ELF-1 (cell line): ENCODE results near the gene PTDSS2.
"Not testable (repeated sequence)": the region's sequence is repeated elsewhere in the genome, so short reads cannot be mapped to it uniquely, and the experiment has no call there.

Experiments used
- DNase-seq: peaks from one replicate; pipeline ENCODE4 v3.0.0-alpha.2; 2016; ENCODE audit warnings: low read depth, low spot score

Gene PTDSS2

DNA sequence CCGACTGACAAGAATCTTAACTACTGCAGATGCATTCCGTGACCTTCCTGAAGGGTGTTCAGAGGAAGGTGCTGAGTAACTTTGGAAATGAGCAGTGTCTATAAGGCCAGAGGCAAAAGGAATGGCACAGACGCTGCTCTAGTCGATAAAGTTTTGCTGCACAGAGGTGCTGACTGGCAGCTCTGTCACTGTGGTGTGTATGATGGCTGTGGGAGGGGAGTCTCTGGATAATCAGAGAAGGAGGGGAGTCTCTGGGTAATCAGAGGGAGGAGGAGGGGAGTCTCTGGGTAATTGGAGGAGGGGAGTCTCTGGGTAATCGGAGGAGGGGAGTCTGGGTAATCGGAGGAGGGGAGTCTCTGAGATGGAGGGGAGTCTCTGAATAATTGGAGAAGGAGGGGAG lies 18.4 kb downstream of the PTDSS2 start:
- DNase-seq = no peak

DNA sequence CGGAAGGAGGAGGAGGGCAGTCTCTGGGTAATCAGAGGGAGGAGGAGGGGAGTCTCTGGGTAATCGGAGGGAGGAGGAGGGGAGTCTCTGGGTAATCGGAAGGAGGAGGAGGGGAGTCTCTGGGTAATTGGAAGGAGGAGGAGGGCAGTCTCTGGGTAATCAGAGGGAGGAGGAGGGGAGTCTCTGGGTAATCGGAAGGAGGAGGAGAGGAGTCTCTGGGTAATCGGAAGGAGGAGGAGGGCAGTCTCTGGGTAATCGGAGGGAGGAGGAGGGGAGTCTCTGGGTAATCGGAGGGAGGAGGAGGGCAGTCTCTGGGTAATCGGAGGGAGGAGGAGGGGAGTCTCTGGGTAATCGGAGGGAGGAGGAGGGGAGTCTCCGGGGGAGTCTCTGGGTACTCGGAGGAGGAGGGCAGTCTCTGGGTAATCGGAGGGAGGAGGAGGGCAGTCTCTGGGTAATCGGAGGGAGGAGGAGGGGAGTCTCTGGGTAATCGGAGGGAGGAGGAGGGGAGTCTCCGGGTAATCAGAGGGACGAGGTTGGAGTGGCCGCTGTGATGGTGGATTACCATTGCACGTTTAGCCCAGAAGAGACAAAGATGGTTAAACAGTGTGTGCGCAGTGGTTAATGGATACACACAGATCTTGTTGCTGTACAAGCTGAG lies 19.1 kb downstream of the PTDSS2 start:
- DNase-seq = not testable (repeated sequence)

DNA sequence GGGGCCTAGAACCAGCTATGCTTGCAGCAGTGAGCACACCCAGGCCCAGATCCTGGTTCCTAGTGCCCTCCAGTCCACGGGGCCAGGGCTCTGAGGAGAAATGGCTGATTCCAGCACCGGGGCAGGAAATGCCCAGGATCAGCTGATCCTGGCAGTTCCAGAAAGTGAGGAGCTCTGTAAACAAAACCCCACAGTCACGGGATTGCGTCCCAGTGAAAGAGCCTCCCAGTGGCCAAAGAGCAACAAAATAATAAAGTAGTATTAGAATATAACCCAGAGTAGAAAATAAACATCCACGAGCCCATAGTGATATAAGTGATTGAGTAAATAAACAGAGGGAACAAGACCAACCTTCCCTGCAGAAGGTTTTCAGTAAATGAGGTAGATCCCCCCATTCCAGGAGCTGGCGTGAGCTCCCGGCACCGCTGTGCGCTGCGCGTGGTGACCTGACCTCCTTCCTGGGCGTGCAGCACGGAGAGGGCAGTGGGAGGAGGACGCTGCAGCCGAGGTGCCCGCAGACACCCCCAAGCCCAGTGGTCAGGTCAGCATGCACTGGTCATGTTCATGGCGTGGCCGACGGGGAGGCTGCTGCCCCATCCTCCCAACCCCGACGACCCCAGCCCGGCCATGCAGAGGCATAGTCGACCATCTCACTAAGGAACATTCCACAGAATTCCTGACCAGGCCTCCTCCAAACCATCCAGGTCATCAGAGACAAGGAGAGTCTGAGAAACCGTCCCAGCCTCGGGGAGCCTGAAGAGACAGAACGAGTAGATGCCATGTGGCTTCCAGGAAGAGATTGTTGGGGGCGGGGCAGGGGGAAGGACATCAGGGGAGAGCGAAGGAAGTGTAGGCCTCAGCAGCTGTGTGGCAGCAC lies 19.8 kb downstream of the PTDSS2 start:
- DNase-seq = no peak

DNA sequence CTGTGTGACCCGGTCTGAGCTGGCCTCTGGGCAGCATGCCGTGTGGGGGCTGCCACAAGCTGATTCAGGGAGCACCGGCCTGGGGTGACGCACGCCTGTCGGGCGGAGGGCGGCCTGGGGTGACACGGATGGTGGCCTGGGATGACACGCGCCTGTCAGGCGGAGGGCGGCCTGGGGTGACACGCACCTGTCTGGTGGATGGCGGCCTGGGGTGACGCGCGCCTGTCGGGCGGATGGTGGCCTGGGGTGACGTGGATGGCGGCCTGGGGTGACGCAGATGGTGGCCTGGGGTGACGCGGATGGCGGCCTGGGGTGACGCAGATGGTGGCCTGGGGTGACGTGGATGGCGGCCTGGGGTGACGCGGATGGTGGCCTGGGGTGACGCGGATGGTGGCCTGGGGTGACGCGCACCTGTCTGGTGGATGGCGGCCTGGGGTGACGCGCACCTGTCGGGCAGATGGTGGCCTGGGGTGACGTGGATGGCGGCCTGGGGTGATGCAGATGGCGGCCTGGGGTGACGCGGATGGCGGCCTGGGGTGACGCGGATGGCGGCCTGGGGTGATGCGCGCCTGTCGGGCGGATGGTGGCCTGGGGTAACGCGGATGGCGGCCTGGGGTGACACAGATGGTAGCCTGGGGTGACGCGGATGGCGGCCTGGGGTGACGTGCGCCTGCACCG lies 21.5 kb downstream of the PTDSS2 start:
- no peak for DNase-seq

DNA sequence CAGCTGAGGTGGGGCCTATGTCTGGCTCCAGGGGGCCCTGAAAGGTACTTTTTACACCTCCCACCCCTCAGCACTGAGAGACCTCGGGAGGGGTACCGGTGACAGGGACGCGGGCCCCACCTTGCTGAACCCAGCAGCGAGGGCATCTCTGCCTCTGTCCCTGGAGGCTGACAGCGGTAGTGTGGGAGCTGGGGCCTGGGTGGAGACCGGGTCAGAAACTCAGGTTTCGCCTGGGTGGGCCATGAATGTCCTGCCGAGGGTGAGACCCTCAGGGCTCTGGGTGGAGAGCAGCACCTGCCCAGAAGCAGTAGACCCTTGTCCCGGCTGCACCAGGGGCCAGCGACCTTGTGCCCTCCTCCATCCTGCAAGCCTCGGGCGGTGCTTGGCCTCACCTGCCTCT lies 22.2 kb downstream of the PTDSS2 start:
- DNase-seq = no peak

DNA sequence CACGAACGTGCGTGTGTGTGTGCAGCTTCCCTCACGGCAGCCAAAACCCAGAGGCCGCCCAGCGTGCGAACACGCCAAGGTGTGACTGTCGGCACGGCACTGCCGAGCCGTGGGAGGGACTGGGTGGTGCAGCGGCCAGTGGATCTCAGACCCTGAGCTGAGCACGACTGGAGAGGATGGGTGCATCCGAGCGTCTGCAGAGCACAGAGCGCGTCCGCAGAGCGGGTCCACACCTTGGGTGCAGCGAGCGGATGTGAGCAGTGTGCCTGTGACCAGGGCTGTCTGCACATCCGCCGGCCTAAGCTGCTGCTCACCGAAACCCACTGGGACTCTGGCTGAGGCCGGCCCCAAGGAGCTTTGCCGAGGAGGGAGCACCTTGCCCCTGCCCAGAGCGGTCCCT lies 22.7 kb downstream of the PTDSS2 start:
- DNase-seq = no peak

DNA sequence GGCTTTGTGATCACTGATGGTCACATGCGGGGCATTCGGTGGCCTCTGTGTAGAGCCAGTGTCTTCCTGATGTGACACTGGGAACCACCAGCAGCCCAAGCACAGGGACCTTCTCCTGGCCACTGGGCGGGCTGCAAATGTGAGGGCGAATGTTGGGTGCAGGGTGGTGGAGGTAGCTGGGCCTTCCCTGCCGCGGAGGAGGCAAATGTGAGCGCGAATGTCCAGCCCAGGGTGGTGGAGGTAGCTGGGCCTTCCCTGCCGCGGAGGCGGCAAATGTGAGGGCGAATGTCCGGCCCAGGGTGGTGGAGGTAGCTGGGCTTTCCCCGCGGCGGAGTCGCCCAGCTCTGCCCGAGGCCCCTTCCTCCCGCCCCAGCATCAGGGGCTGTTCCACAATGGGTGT lies 23.3 kb downstream of the PTDSS2 start:
- no peak for DNase-seq

DNA sequence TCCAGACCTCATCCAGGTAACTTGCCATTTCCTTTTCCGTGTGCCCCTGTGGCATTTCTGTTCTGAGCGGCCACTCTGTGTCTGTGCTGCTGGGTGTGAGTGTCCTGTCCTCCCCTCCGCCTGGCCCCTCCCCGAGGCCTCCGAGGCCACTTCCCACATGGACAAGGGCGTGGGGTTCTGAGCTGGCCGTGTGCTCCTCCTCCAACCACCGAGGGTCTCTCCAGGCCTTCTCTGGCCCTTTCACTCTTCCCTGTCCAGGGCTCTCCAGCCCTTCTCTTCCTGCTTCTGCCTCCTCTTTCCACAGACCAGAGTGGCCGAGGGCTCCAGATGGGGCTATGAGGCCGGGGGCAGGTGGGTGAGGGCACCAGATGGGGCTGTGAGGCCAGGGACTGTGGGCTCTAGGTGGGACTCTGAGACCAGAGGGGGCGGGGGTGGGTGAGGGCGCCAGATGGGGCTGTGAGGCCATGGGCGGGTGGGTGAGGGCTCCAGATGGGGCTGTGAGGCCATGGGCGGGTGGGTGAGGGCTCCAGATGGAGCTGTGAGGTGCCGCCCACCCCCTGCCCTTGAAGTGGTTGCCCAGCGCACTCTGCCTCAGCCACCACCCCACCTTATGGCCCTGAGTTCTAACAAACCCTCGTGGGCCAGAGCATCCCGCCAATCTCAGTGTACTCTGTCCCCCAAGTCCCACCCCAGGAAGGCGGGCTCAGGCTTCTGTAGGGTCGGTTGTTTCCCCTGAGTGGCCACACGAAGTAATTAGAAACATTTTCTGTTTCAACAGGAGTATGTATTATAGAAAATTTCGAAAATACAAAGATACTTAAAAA lies 24.1 kb downstream of the PTDSS2 start:
- no peak for DNase-seq

DNA sequence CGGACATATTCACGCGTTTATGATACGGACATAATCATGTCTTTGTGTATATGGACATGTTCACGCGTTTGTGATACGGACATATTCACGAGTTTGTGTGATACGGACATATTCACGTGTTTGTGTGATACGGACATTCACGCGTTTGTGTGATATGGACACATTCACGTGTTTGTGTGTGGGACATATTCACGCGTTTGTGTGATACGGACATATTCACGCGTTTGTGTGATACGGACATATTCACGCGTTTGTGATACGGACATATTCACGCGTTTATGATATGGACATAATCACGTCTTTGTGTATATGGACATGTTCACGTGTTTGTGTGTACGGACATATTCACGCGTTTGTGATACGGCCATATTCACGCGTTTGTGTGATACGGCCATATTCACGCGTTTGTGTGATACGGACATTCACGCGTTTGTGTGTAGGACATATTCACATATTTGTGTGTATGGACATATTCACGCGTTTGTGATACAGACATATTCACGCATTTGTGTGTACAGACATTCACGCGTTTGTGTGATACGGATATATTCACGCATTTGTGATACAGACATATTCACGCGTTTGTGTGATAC lies 24.9 kb downstream of the PTDSS2 start:
- DNase-seq = no peak

DNA sequence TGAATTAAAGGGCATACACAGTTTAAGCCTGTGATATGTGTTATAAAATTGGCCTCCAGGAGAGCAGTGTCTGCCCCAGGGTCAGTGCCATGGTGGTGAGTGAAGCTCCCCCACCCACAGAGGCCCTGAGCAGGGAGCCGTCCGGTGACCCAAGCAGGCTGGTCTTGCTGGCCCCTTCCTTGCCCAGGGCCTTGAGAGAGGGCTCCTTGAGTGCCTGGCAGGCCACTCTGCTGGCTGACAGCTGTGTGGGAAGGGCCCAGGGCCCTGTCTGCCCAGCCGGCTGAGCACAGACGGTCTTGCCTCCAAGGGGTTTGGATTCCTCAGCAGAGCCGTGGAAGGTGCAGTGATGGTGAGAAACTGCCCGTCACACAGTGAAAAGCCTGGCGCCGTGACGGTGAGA lies 25.9 kb downstream of the PTDSS2 start:
- peak; percentile 45 for DNase-seq

DNA sequence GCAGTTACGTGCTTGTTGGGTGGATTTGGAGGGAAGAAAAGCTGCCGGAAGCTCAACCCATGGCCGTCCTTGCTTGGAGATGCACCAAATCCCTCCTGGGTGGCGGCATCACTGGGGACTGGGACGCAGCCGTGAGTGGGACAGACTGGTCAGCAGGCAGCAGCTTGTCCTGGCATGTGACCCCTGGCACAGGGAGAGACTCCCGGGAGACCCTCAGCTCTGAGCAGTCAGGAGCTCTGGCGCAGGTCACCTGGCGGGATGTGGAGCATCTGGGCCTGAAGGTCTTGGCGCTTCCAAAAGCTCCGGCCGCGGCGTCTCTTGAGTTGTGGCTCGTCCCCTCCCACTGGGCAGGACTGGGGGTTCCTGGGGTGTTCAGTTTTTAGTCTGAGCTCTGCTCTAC lies 26.3 kb downstream of the PTDSS2 start:
- no peak for DNase-seq

DNA sequence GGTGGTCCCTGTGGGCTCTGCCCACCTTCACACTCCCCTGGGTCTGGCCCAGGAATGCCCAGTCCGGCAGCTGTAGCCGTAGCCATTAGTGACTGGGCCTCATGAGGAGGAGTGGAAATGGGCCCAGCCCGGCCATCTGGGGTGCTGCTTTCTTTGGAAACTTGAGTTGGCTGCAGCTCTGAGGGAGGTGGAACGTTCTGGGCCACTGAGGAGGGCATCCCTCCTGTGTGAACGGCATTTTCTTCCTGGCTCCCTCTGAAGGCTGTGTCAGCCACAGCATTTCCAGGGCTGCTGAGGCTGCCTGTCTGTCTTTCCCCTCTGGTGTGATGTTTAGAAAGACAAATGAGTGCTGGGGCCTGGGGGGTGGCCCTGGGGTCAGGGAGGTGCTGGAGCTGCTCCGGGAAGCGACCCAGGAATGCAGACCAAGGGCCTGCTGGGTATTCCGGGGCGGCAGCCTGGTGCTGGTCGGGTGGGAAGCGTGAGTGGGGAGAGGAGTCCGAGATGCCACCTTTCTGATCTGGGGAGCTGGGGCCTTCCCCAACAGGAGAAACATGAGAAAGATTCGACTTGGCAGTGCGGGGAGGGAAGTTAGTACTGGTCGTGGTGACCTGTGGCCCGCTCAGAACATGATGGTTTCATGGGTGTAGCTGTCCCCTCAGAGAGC lies 27.1 kb downstream of the PTDSS2 start:
- DNase-seq = peak; percentile 63

DNA sequence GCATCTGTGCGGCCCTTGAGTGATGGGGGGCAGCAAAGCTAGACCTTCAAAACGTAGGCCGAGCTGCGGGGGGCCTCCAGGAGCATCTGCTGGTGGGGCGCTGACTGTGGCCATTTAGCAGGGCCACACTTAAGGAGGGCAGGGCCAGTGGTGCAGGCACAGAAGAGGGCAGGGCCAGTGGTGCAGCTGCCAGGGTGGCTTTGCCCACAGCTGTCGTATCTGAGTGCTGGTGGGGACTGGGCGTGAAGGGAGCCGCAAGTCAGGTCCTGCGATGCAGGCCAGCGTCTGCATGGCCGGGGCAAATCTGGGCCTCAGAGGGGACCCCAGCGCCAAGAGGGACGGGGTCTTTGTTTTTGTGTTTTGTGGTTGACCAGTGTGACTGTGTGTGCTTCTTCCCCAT lies 29.2 kb downstream of the PTDSS2 start:
- no peak for DNase-seq

DNA sequence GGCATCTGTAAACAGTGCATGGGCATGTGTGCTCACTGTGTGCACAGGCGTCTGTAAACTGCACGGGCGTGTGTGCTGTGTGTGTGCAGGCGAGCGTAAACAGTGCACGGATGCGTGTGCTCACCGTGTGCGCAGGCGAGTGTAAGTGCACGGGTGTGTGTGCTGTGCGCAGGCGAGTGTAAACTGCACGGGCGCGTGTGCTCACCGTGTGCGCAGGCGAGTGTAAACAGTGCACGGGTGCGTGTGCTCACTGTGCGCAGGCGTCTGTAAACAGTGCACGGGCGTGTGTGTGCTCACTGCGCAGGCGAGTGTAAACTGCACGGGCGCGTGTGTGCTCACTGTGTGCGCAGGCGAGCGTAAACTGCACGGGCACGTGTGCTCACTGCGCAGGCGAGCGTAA lies 34.5 kb downstream of the PTDSS2 start:
- DNase-seq = no peak

DNA sequence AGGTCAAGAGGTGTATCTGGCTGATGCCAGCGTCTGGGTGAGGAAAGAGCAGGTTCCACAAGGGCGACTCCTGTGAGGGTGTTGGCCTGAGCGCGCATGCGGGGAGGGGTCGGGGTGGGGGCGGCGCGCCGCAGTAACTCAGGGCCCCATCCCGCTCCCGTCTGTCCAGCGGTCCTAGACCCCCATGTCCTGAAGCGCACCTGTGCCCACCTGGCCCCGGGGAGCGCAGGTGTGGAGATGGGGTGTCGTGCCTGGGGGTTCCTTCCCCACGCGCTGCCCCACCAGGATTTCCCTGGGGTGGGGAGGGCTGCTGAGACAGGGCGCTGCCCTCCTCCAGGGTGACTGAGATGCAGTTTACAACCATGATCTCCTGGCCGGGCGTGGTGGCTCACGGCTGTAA lies 36.1 kb downstream of the PTDSS2 start:
- no peak for DNase-seq

DNA sequence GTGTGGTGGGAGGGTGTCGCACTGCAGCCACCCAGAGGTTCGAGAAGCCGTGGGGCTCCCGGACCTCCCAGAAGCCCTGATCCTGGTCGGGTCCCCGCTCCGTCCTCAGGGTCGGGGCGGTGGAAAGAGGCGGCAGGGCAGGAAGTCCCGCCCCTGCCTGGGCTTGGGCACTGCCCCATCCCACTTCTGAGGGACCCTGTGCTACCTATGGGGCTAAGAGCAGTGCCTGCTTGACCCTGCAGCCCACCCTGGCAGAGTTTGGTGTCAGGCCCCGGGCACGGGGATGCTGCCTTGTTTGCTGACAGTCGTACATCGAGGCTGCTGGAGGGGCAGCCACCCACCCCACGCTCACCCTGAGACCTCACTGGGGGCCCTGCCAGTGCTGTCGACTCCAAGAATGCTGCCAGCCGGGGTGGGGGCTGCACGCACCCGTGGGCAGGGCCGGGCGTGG lies 37.5 kb downstream of the PTDSS2 start:
- no peak for DNase-seq

DNA sequence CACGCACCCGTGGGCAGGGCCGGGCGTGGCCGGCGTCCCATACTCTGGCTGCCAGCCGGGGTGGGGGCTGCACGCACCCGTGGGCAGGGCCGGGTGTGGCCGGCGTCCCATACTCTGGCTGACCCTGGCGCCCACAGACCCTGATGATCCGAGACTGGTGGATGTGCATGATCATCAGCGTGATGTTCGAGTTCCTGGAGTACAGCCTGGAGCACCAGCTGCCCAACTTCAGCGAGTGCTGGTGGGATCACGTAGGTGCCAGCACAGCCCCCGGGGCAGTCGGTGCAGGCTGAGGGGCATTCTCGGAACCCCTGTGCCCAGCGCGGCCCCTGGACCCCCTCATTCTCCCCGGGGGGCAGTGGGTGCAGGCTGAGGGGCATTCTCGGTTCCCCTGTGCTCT lies 38.0 kb downstream of the PTDSS2 start:
- DNase-seq = no peak

DNA sequence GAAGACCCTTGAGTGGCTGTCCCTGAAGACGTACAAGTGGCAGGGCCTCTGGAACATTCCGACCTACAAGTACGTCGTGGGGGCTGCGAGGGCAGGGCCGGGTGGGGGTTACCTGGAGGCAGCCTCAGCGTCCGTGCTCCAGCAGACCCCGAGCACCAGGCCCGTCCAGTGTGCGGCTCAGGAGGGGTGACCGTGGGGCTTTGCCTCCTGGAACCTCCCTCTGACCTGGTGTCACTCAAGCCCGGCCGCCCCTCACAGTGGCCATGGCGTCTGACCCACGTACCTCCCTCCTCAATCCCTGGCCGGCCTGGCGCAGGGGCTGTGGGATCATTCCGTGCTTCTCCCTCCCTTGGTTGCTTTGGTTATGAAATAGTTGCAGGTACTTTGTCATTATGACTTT lies 38.5 kb downstream of the PTDSS2 start:
- no peak for DNase-seq

DNA sequence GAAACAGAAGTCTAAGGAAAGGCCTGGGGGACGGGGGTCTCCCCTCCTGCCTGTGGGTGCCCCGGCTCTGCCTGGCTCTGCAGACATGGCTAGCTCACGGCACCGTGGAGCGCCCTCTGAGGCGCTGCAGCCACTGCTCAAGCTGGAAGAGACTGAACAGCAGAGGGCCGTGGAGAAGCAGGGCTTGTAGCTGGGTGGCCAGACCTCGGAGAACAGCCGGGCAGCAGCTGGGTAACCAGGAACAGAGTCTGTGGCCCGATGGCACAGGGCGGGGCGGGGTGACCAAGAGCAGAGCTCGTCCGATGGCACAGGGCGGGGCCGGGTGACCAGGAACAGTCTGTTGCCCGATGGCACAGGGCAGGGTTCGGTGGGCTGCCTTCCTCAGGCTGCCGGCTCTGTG lies 38.9 kb downstream of the PTDSS2 start:
- DNase-seq = no peak

DNA sequence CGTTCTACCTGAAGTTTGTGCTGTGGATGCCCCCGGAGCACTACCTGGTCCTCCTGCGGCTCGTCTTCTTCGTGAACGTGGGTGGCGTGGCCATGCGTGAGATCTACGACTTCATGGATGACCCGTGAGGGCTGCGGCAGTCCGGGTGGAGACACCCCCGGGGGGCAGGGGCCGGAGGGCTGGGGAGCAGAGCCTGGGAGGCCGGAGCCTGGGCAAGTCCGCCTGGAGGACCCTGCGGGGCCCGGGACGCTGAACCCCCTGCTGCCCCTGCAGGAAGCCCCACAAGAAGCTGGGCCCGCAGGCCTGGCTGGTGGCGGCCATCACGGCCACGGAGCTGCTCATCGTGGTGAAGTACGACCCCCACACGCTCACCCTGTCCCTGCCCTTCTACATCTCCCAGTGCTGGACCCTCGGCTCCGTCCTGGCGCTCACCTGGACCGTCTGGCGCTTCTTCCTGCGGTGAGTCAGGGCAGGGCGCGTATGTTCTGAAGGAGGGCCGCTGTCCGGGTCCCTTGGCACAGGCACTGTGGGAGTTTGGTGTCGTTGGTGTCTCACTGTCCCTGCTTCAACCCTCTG lies 39.6 kb downstream of the PTDSS2 start:
- DNase-seq = no peak
